MG63 (cell line): ENCODE data around the gene IQGAP1. TPM values are rescaled to one million over a fixed set of nuclear protein-coding genes. Genes with fewer than 3 reads are reported as not detected.
A peak's percentile ranks its signal among the peaks of the same experiment; 100 is the strongest.

Experiments
- DNase-seq: peaks from one replicate; pipeline ENCODE4 v3.0.0-alpha.2; 2020
- H3K27me3 ChIP-seq: fragments of 250-450 bp; sonication (Bioruptor Pico); 2 replicates; pipeline ENCODE4 v1.5.1; 2020; ENCODE audit warnings: mild to moderate bottlenecking, moderate library complexity
- H3K36me3 ChIP-seq: fragments of 250-450 bp; sonication (Bioruptor Pico); 2 replicates; pipeline ENCODE4 v1.5.1; 2020; ENCODE audit warnings: mild to moderate bottlenecking, moderate library complexity
- H3K4me3 ChIP-seq: fragments of 250-450 bp; sonication (Bioruptor Pico); 2 replicates; pipeline ENCODE4 v1.5.1; 2020; ENCODE audit warnings: mild to moderate bottlenecking, moderate library complexity
- H3K9me3 ChIP-seq: fragments of 250-450 bp; sonication (Bioruptor Pico); 2 replicates; pipeline ENCODE4 v1.5.1; 2020; ENCODE audit warnings: mild to moderate bottlenecking, moderate library complexity
- total RNA-seq: library from RNA; depleted of rRNA; stranded (reverse); fragments of >200 nt; shearing (Covaris generic); gene quantifications from 2 replicates; pipeline ENCODE4 v1.2.3, GENCODE V29; 2014; ENCODE audit warnings: low replicate concordance

The IQGAP1 gene
- total RNA-seq, 1 experiment from 2014 or later, result 81.8 TPM

DNA sequence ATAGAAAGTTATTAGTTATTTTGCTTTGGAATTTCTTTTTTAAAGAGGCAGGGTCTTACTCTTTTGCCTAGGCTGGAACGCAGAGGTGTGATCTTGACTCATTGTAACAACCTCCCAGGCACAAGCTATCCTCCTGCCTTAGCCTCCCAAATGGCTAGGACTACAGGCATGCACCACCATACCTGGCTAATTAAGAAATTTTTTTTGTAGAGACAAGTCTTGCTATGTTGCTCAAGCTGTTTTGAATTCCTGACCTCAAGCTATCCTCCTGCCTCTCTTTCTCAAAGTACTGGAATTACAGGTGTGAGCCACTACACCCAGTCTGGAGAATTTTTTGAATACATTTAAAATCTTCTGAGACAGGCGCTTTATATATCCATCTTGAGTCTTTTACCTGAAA, 49.5 kb downstream of the IQGAP1 start:
- no peak for DNase-seq
- H3K4me3 ChIP-seq, result no peak overlapping the region
- peaks cover 29% of the 10 kb centered on the region for H3K36me3 ChIP-seq
- H3K9me3 ChIP-seq, result no peaks in the 10 kb centered on the region
- H3K27me3 ChIP-seq, result no peaks in the 10 kb centered on the region

DNA sequence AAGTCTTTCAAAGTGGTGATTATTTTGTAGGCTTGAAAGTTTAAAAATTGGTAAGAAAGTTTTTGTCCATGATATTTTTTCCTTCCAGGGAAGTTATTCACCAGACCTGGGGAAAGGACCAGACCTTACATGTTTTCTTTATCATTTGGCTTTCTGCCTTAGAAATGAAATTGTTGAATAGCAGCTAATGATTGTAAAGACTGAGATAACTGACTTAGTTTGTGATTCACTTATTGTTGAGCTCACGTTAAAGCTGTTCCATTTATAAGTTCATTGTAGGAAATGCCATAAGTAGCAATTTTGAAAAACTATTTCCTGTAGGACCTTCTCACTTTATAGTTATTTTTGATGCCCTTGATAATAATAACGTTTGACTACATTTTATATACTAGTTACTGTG, 51.9 kb downstream of the IQGAP1 start:
- Histone ChIP-seq H3K27me3 (no peaks in the 10 kb centered on the region), H3K36me3 (peaks cover 29% of the 10 kb centered on the region), H3K4me3 (no peak overlapping the region), H3K9me3 (no peaks in the 10 kb centered on the region)
- no peak for DNase-seq

DNA sequence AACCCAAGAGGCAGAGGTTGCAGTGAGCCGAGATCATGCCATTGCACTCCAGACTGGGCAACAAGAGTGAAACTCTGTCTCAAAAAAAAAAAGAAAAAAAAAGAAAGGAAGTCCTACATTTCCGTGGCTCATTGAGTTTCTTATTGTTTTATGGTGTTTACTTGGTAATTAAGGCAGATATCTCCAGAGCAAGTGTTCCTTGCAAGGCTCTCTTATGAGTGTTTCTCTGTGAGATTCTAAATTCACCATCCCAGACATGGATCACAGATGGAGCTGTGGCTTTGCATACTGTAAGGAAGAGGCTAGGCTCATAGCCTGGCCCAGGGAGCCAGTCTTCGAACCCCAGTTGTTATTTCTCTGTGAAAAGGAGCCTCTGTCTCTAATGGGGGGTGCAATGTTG, 53.0 kb downstream of the IQGAP1 start:
- Histone ChIP-seq H3K27me3 (no peaks in the 10 kb centered on the region), H3K36me3 (peaks cover 31% of the 10 kb centered on the region), H3K9me3 (no peaks in the 10 kb centered on the region), H3K4me3 (no peak overlapping the region)
- DNase-seq, result no peak

DNA sequence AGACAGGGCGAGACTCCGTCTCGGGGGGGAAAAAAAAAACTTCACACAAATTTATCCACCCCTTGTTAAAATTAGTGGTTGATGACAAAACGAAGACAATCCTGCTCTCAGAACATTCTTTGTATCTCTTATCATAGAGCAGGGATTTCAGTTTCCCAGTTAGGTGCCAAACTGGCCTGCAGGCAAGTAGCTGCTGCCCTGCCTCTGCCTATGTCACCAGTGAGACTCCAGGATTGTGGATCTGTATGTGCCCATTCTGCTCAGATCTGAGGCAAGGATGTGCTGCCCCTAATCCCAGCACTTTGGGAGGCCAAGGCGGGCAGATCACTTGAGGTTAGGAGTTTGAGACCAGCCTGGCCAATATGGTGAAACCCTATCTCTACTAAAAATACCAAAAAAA, 54.4 kb downstream of the IQGAP1 start:
- DNase-seq, result no peak
- no peaks in the 10 kb centered on the region for H3K27me3 ChIP-seq
- H3K4me3 ChIP-seq, result no peak overlapping the region
- H3K36me3 ChIP-seq, result peaks cover 39% of the 10 kb centered on the region
- H3K9me3 ChIP-seq, result no peaks in the 10 kb centered on the region

DNA sequence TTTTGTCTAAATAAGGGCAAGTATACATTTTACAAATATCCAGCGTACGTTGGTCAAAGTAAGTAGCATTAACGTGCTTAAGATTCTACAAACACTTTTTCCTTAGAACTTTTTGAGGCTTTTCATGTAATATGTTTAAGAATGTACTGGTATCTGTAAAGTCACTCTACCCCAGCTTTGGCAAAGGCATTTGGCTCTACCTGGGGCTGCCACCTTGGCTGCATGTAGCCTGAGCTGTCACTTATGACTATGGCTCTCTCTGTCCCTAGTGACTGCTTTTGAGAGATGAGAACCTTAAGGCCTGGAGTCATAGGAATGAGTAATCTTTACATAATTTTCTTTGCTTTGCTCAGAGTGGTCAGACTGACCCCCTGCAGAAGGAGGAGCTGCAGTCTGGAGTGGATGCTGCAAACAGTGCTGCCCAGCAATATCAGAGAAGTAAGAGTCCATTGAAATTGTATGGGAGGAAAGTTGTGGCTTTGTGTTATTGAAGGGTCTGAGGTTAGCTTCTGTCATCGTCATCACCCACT, 61.2 kb downstream of the IQGAP1 start:
- no peak for DNase-seq
- peaks cover 60% of the 10 kb centered on the region for H3K36me3 ChIP-seq
- no peaks in the 10 kb centered on the region for H3K27me3 ChIP-seq
- H3K9me3 ChIP-seq, result no peaks in the 10 kb centered on the region
- no peak overlapping the region for H3K4me3 ChIP-seq

DNA sequence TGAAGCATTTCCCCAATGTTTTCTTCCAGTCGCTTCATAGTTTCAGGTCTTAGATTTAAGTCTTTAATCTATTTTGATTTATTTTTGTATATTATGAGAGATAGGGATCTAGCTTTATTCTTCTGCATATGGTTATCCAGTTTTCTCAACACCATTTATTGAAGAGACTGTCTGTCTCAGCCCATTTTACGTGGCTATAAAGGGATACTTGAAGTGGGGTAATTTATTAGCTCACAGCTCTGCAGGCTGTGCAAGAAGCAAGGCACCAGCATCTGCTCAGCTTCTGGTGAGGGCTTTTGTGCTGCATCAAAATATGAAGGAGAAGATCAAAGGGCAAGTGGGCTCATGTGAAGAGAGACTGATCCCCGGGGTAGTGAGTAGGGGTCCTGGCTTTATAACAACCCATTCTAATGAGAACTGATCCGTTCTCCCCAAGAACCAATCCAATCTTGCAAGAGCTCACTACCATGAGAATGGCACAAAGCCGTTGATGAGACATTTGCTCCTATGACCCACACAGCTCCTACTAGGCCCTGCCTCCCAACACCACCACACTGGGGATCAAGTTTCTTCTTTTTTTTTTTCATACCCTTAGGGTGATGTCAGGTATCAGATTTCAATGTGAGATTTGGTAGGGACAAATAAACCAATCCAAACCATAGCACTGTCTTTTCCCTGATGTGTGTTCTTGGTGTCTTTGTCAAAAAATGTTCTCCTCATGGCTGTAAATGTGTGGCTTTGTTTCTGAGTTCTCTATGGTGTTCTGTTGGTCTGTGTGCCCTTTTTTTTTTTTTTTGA, 63.2 kb downstream of the IQGAP1 start:
- peak; percentile 15 for DNase-seq
- Histone ChIP-seq H3K9me3 (no peaks in the 10 kb centered on the region), H3K27me3 (no peaks in the 10 kb centered on the region), H3K36me3 (peaks cover 66% of the 10 kb centered on the region), H3K4me3 (no peak overlapping the region)

DNA sequence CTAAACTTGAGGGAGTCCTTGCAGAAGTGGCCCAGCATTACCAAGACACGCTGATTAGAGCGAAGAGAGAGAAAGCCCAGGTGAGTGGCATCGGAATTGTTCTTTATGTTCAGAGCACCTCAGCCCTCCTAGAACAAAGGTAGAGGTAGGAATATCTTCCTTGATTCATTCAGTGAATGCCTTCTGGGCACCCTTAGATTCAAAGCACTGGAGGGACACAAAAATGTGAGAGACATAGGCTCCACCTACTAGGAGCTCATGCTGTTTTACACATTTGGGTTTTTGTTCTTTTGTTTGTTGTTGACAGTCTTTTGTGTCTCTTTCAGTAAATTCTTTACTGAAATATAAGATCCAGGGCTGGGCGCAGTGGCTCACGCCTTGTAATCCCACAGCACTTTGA, 68.2 kb downstream of the IQGAP1 start:
- Histone ChIP-seq H3K36me3 (peaks cover 66% of the 10 kb centered on the region), H3K9me3 (no peaks in the 10 kb centered on the region), H3K27me3 (no peaks in the 10 kb centered on the region), H3K4me3 (no peak overlapping the region)
- no peak for DNase-seq

DNA sequence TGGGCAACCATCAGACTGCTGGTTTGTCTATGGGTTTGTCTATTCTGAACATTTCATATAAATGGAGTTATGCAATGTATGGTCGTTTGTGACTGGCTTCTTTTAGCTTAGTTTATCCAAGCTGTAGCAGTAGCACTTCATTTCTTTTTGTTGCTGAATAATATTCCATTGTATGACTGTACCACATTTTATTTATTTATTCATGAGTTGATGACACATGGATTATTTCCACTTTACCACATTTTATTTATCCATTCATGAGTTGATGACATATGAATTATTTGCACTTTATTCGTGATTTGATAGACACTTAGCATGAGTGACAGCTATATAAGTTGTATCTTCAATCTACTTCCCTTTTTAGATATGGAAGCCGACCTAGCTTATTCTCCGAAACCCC, 70.0 kb downstream of the IQGAP1 start:
- Histone ChIP-seq H3K9me3 (no peaks in the 10 kb centered on the region), H3K36me3 (peaks cover 59% of the 10 kb centered on the region), H3K4me3 (no peak overlapping the region), H3K27me3 (no peaks in the 10 kb centered on the region)
- no peak for DNase-seq

DNA sequence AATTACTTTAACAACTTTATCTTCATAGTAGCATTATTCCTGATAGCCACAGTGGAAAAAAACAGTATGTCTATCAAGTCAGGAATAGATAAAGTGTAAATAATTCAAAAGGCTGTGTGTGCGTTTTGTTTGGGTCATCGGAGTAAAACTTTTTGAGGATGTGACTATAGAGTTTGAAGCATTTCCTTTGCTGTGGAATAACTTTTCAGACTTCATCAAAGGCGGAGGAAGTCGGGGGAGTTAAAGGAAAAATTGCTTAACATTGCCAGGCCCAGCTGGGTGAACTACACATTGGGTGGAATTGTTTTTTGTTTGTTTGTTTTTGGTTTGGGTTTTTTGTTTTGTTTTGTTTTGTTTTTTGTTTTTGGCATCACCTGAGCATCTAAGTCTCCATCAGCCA, 71.3 kb downstream of the IQGAP1 start:
- no peak for DNase-seq
- no peak overlapping the region for H3K4me3 ChIP-seq
- H3K9me3 ChIP-seq, result no peaks in the 10 kb centered on the region
- no peaks in the 10 kb centered on the region for H3K27me3 ChIP-seq
- H3K36me3 ChIP-seq, result peaks cover 46% of the 10 kb centered on the region

DNA sequence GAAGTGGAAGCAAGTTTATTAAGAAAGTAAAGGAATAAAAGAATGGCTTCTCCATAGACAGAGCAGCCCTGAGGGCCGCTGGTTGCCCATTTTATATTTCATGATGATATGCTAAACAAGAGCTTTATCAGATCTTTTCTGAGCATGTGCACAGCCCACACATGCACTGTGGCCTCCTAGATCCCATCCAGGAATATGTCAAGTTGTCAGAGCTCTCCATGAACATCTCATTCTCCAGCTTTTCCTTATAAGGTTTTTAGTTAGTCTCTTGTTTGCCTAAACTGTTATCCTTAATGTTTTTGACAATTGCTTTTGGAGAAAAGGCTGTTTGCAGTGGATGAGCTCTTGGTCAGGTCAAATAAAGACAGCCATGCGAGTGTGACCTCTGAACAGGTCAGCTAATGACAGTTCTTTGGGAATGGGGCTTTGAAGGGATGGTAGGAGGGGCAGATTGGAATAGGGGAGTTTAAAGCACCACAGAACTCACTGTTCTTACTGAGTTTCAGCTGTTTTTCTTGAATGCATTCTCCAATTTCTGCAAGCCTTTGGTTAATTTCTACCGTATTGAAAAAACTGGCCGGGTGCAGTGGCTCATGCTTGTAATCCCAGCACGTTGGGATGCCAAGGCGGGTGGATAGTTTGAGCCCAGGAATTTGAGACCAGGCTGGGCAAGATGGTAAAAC, 72.2 kb downstream of the IQGAP1 start:
- Histone ChIP-seq H3K4me3 (no peak overlapping the region), H3K36me3 (peaks cover 36% of the 10 kb centered on the region), H3K27me3 (no peaks in the 10 kb centered on the region), H3K9me3 (no peaks in the 10 kb centered on the region)
- no peak for DNase-seq

DNA sequence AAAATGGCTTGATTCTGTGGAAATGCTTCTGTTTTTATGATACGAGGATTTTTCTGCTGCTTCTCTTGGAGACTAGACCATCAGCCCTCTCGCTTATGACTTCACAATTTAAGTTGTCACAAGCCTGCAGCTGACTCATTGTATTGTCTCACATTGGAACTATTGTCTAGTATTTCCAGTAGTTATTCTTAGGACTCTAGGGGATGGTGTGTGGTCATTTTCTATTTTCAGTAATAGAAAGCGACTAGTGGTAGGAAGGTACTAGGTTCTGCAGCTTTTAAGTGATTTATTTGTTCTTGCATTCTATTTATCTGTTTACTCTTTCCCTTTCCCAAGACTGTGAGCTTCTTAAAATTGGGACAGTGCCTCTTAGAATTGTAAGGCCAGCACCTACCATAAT, 75.3 kb downstream of the IQGAP1 start:
- H3K9me3 ChIP-seq, result no peaks in the 10 kb centered on the region
- no peak for DNase-seq
- peaks cover 34% of the 10 kb centered on the region for H3K36me3 ChIP-seq
- no peaks in the 10 kb centered on the region for H3K27me3 ChIP-seq
- H3K4me3 ChIP-seq, result no peak overlapping the region

DNA sequence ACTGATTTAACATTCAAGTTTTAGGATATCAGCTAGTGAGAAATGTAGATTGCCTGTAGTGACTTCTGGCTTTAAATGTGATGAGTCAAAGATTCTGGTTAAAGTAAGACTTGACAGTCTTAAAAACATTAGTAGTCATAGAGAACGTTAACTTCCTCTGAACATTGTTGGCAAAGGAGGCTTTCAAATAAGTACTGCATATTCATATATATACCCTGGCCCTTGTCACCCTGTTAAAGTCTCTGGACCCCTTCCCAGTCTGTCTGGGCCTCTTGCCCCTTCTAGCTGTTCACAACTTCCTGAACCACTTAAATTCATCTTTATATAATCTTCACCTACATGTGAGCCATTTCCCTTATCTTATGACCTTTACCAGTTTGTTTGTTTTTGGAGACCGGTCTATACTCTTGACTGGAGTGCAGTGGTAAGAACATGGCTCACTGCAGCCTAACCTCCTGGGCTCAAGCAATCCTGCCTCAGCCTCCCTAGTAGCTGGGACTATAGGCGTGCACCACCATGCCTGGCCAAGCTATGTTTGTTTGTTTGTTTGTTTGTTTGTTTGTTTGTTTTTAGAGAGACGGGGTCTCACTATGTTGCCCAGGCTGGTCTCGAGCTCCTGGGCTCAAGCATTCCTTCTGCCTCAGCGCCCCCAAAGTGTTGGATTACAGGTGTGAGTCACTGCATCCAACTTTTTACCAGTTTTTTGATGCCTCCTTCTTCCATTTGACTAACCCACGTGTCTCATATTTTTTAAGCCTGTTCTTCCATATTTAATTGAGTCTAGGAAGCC, 77.3 kb downstream of the IQGAP1 start:
- Histone ChIP-seq H3K4me3 (no peak overlapping the region), H3K36me3 (peaks cover 30% of the 10 kb centered on the region), H3K9me3 (no peaks in the 10 kb centered on the region), H3K27me3 (no peaks in the 10 kb centered on the region)
- peak; percentile 87 for DNase-seq

DNA sequence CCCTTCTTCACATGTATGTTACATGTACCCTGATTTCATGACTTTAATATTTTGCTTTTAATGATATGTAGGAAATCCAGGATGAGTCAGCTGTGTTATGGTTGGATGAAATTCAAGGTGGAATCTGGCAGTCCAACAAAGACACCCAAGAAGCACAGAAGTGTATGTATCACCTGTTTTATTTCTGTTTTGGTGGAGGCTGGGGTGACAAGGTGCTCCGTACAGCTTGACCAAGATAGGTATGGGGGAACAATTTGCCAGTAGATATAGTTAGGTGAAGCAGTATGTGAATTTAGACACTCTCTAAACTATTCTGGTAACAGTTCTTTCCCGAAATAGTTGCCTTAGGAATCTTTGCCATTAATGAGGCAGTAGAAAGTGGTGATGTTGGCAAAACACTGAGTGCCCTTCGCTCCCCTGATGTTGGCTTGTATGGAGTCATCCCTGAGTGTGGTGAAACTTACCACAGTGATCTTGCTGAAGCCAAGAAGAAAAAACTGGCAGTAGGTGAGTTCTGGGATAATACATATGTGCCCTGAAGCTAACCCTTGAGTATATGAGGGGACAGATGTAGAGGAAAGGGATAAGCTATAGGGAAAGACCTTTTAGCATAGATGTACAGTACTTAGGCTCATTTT, 78.0 kb downstream of the IQGAP1 start:
- no peak for DNase-seq
- H3K27me3 ChIP-seq, result no peaks in the 10 kb centered on the region
- no peaks in the 10 kb centered on the region for H3K9me3 ChIP-seq
- no peak overlapping the region for H3K4me3 ChIP-seq
- peaks cover 33% of the 10 kb centered on the region for H3K36me3 ChIP-seq

DNA sequence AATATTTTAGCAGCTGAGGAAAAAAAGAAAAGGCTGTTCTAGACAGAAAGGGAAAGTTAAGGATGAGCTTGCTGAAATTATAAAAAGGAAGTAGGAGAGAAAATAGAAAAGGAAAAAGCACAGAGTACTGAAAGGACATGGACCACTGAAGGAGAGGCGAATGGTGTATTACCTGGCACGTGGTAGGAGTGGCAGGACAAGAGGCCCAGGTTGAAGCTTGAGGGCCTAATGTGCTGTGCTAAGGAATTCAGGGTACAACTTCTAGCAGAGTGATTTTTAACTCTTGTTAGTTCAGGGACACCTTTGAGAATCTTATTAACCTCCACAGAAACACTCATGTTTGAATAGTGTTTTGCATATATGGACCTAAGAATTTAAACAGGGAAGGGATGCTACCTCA, 81.7 kb downstream of the IQGAP1 start:
- H3K27me3 ChIP-seq, result no peaks in the 10 kb centered on the region
- no peaks in the 10 kb centered on the region for H3K9me3 ChIP-seq
- H3K36me3 ChIP-seq, result peaks cover 57% of the 10 kb centered on the region
- H3K4me3 ChIP-seq, result no peak overlapping the region
- no peak for DNase-seq

DNA sequence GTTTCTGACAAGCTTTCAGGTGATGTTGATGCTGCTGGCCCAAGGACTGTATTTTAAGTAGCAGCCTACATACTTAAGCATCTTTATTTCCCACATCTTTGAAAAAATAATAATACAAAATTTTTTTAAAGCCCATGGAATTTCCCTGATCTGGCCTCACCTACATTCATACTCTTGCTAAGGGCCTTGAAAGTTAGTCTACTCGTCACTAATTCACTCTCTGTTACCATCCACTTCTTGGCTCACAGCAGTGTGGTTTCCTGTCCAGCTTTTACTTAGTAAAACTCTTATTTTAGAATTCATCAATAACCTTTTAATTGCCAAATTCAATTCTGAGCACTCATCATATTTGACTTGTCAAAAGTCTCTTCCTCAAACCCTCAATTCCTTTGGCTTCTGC, 82.4 kb downstream of the IQGAP1 start:
- H3K9me3 ChIP-seq, result no peaks in the 10 kb centered on the region
- H3K4me3 ChIP-seq, result no peak overlapping the region
- H3K36me3 ChIP-seq, result peaks cover 62% of the 10 kb centered on the region
- H3K27me3 ChIP-seq, result no peaks in the 10 kb centered on the region
- DNase-seq, result no peak

DNA sequence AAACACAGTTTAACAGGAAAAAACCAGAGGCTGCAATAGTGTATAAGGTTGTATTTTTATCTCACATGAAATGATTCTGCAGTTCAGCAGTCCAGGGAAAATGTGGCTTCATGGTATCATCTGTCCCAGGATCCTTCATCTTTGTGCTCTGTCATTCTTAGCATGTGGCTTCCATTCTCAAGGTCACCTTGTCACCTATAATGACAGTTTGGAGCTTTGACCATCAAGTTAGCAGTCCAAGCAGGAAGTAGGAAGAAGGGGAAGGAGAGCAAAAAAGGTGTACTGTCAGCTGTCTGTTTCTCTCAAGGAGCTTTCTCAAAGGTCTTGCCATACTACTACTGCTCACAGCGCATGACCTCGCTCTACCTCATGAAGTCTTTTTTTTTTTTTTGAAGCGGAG, 83.1 kb downstream of the IQGAP1 start:
- DNase-seq, result no peak
- no peaks in the 10 kb centered on the region for H3K9me3 ChIP-seq
- no peak overlapping the region for H3K4me3 ChIP-seq
- peaks cover 59% of the 10 kb centered on the region for H3K36me3 ChIP-seq
- H3K27me3 ChIP-seq, result no peaks in the 10 kb centered on the region

DNA sequence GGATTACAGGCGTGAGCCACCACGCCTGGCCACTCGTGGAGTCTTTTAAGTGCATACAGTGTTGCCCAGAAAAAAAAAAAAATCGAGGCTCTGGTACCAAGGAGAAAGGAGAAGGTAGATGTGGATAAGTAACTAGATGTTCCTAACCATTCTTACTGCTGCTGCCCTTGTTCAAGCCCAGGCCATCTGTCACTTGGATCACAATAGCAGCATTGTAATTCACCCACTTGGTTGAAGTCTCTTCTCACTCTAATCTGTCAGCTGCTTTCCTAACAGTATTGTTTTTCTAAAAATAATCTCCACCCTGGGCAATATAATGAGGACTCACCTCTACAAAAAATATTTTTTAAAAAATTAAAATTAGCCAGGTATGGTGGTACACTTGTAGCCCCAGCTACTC, 83.7 kb downstream of the IQGAP1 start:
- DNase-seq, result no peak
- H3K36me3 ChIP-seq, result peaks cover 59% of the 10 kb centered on the region
- H3K9me3 ChIP-seq, result no peaks in the 10 kb centered on the region
- no peak overlapping the region for H3K4me3 ChIP-seq
- H3K27me3 ChIP-seq, result no peaks in the 10 kb centered on the region
